Stimulated activated CD8-positive, alpha-beta memory T cell treated with anti-CD3 and anti-CD28 coated beads, Interleukin-12 subunit alpha, Interleukin-12 subunit beta, amount 100 ng/mL, for 4 hours (primary cell): ENCODE measurements around the gene AUTS2.
"Not testable (repeated sequence)": the region's sequence is repeated elsewhere in the genome, so short reads cannot be mapped to it uniquely, and the experiment has no call there.

ENCODE experiments used
- DNase-seq: peaks from one replicate; pipeline ENCODE4 v3.0.0-alpha.2; 2020; ENCODE audit warnings: low read depth

AUTS2 gene

GRCh38 chr7:70352906-70353305, 754.6 kb downstream of the AUTS2 start:
- no peak for DNase-seq

- no peak for DNase-seq
Observed at GRCh38 chr7:70353330-70353945, 755.2 kb downstream of the AUTS2 start.

DNA sequence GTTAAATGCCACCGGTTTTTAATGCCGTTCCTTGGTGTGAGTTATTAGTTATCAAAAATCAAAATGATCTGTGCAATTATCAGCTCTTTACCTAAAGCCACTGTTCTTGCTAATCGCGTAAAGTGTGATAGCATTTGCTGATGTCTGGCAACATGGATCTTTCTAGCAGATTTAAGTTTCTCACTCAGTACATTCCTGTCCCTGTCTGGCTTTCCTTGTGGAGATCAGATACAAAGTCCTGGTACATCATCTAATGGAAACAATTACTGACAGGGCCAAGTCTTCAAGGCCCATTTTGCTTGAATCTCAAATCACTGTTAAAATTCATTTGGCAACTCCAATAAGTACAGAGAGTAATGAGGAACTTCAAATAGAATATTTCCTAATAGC, 755.7 kb downstream of the AUTS2 start:
- no peak for DNase-seq

DNA sequence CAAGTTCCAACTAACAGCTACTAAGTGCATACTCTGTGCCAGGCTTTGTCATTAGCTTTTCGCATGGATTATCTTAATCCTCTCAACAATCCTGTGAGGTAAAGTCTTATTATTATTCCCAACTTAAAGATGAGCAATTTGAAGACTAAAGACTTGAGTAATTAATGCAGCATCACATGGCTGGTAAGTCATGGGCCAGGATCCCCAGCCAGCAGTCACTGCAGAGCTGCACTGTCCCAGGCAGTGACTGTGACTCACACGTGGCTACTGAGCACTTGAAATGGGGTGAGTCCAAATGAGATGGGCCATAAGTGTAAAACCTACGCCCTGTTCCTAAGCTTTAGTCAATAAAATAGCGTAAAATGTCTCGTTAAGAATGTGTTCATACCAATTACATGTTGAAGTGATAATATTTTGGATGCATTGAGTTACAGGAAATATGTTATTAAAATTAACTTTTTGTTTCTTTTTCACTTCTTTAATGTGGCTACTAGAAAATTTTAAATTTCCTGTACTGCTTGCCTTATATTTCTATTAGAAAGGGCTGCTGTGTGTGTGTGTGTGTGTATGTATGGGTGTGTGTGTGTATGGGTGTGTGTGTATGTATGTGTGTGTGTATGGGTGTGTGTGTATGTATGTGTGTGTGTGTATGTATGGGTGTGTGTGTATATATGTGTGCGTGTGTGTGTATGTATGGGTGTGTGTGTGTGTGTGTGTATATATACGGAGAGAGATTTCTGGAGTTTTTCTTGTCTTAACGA, 756.3 kb downstream of the AUTS2 start:
- DNase-seq, result no peak

DNA sequence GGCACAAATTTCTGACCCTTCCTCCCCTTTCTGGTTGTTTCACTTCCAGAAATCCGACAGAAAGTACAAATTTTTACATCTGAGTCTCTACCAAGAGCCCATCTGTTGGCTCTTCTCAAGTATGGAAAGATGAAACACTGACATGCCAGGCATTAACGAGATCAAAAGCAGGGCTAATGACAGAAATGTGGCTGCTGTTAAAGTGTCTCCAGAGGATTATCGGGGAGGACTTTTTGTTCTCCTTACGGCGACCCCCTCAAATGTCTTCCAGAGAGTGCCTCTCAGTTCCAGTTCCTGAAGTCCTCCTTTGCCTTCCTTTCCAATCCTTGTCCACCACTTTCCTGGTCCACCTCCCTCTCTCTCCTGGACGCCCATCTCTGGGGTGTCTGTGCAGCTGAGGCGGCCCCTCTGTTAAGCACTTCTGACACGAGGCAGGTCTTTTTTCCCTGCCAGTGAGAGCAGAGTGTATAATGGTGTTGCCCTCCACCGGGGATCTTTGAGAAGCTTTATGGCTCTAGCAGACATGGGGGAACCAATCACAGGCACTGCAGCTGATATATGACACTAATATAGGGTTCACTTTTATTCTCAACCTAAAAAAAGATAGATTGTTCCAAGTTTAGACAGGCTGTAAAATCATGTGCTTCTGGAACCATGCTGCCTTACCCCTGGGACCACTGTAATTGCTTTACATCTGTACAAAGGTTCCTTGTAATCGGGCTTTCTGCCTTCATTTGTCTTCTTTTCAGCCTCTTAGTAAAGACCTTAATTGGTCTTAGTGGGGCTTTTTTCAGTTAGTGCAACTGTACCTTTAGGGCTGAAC, 757.1 kb downstream of the AUTS2 start:
- no peak for DNase-seq

DNA sequence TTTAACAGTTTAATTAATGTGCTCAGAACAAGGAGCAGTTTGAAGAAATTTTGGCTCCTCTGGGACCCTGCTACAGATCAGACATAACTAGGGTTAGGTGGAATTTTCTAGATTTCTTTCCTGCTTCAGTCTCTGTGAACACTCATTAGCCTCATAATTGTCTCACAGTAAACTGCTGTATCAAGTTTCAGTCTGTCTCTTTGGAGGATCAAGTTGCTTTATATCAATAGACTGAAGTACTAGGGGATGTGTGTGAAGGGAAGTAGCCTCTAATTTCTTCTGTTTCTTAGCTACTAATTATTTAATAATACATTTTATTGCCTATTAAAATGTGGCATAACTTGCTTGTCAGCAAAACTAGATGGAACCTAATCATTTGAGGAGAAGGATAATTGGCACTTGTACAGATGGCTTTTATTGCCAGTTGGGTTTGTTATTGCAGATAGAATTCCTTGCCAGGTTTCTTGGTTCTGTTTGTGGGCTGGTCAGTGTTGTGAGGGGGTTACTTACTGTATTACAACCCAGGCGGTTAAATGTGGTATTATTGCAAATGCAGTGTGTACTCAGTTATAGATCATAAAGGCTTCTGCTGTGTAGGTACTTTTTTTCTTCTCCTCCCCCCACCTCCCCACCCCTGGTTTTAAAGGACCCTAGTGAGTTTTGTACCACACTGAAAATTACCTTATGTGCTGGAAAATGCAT, 758.0 kb downstream of the AUTS2 start:
- DNase-seq, result no peak

GRCh38 chr7:70356787-70357328, 758.6 kb downstream of the AUTS2 start:
- no peak for DNase-seq

DNA sequence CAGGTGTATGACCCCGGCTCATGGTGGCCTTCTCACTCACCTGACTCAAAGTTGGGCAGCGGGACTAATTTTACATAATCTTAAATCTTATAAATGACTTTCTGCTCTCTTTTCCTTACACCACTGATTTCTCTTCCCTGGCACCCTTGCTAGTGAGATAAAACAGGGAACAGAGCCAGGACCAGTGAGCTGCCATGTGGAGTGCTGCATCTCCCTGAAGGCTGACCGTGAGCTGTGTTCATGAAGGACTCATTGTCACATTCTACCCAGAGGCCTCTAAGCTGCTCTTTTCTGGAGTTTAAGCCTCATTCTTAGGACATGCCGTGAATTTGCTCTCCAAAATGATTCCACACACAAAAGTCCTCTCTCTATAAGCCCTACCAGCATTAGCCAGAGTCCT, 762.3 kb downstream of the AUTS2 start:
- DNase-seq, result no peak

GRCh38 chr7:70361821-70362220, 763.5 kb downstream of the AUTS2 start:
- no peak for DNase-seq

- DNase-seq, result not testable (repeated sequence)
Observed at GRCh38 chr7:70364393-70364792, 766.1 kb downstream of the AUTS2 start.

DNA sequence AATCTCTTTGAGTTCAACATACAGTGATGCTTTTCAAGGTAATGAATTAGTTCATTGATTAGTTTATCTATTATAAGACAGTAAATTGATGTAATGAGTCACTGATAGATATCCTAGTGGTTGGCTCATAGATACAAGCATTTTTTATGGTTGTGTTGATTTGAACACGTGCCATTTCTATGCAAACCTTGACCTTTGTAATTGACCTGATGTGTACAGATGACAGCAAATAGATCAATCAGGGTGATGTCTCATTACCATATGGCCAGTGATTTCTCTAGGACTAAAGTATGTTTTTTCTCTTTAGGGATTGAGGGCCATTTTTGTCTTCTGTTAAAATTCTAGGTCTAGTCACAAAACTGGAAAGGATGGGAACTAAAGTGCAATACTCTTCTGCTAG, 773.4 kb downstream of the AUTS2 start:
- no peak for DNase-seq

- no peak for DNase-seq
Observed at GRCh38 chr7:70372768-70373515, 774.7 kb downstream of the AUTS2 start.

- no peak for DNase-seq
Observed at GRCh38 chr7:70374772-70375533, 776.7 kb downstream of the AUTS2 start.

DNA sequence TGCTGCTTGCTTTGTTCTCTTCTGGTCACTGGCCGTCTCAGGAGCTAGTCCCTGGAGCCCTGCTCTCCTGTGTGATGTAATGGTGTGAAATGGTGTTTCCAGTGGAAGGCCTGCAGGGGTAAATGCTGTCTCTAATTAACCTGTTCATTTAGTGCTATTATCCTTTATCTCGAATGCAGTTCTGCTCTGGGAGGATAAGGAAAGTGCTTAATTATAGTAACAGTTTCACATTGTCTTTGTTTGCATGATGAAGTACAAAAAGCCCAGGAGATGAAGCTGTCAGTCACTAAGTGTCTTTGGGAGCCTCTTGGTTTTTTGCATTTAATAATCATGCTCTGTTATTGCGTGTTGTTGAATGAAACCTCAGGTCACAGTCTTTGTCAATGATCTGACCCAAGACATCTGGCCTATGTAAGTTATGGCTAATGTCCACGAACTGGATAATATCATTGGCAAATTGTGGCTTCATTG, 778.3 kb downstream of the AUTS2 start:
- no peak for DNase-seq

- no peak for DNase-seq
Observed at GRCh38 chr7:70377957-70378356, 779.7 kb downstream of the AUTS2 start.

DNA sequence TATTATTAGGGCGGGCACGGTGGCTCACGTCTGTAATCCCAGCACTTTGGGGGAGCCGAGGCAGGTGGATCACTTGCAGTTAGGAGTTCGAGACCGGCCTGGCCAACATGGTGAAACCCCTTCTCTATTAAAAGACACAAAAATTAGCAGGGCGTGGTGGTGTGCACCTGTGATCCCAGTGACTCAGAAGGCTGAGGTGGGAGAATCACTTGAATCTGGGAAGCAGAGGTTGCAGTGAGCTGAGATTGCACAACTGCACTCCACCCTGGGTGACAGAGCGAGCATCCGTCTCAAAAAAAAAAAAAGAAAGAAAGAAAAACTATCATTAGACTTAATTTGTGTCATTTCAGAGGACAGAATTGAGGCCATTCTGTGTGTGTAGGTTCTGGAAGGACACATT, 780.9 kb downstream of the AUTS2 start:
- no peak for DNase-seq

DNA sequence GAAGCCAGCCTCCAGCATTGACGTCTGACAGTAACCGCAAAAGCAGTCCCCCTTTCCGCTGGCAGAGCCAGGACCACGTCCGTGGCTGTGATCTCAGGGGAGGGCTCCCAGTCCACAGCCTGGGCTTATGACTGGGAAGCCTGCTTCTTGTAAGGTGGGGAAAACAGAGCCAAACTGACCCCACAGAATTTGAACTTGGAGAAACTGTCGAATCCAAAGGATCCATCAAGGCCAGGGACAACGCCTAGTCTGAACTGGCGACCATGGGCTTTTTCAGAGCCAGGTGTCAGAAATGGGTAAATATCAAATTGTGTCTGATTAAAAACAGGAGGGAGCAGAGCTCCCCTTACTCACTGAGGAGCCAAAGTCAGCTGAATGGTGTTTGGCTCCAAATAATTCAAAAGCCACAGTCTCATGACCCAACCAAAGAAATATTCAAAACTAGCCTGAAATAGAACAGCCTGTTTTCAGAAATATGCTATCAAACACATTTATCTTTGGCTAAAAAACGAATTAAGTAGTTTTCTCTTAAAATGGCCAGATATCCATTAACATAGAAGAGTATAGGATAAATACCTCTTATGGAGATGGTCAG, 782.2 kb downstream of the AUTS2 start:
- DNase-seq, result no peak

GRCh38 chr7:70383066-70383782, 784.9 kb downstream of the AUTS2 start:
- no peak for DNase-seq

- no peak for DNase-seq
Observed at GRCh38 chr7:70384024-70384423, 785.7 kb downstream of the AUTS2 start.
